Measurements from ENCODE around the gene HOMER2. TPM values are rescaled to one million over a fixed set of nuclear protein-coding genes. Genes with fewer than 3 reads are reported as not detected.
A peak's percentile ranks its signal among the peaks of the same experiment; 100 is the strongest.

Gene HOMER2
- total and polyA plus RNA-seq, 9 of the 15 experiments (the other 6 are each of a cell fraction or from before 2014, with no cell fraction given) = 0.13 to 0.47 (median 0.29) TPM; not detected in 1

GRCh38 chr15:82935382-82935781 is 17.1 kb downstream of the HOMER2 start:
- WGBS (ENCODE audit: insufficient coverage, low coverage, missing lambda C conversion rate) = 0% methylated on average over 1 of the region's 1 CpG
- Histone ChIP-seq H3K27me3 (ENCODE audit: control insufficient read depth in 2 of 2, insufficient read depth in 2 of 2, low read length in 2 of 2) (peaks cover 33 to 77% of the 10 kb centered on the region in 2 experiments), H3K9me1 (ENCODE audit: control insufficient read depth, insufficient read depth, low read length) (no peaks in the 10 kb centered on the region), H3K4me1 (replicated peaks in 1 of 2; ENCODE audit: control insufficient read depth in 2 of 2, insufficient read depth in 2 of 2, low read length in 2 of 2) (no peaks in the 10 kb centered on the region), H3K27ac (ENCODE audit: extremely low read depth, low read depth, low read length) (no peak overlapping the region), H4K20me1 (replicated peaks; ENCODE audit: control insufficient read depth, insufficient read depth, low read length) (no peaks in the 10 kb centered on the region), H3K9me3 (replicated peaks; ENCODE audit: control insufficient read depth, insufficient read depth, low read depth, low read length) (no peaks in the 10 kb centered on the region), H3K4me2 (ENCODE audit: insufficient read depth, low read length) (no peak overlapping the region), H3K36me3 (ENCODE audit: control insufficient read depth, insufficient read depth, low read length) (no peaks in the 10 kb centered on the region), H3K4me3 (no peak overlapping the region), H2AFZ (ENCODE audit: low read depth, low read length) (no peak overlapping the region), H3K79me2 (ENCODE audit: control insufficient read depth, insufficient read depth, low read length) (no peaks in the 10 kb centered on the region), H3K9ac (ENCODE audit: insufficient read depth in 1 of 2, low read depth in 2 of 2, low read length in 2 of 2) (no peak overlapping the region)
- ATAC-seq (peak; percentile 47; the same call in 2 of the 3 replicates), DNase-seq (ENCODE audit: extremely low read depth in 1 of 4, low spot score in 3 of 4) (no peak), FAIRE-seq (no peak)
- ChIA-PET POLR2A (no interaction called here), CTCF (ENCODE audit: low intra/inter-chr PET ratio) (no interaction called here)
- no TSS peak for BruUV-seq (replicated peaks)
- intact Hi-C loops (cut with micrococcal nuclease) (no loop called here), in situ Hi-C loops (cut with MboI) (no loop called here)
- TF ChIP-seq DPF2 (IDR thresholded peaks at IDR 0.05) (no peak), TBL1XR1 (IDR thresholded peaks at IDR 0.05; ENCODE audit: low read length in 2 of 2) (no peak), E2F8 (IDR thresholded peaks at IDR 0.05; ENCODE audit: low read depth, partially characterized antibody) (no peak), BRD9 (IDR thresholded peaks at IDR 0.05; ENCODE audit: low read depth, partially characterized antibody) (no peak), ZBTB40 (IDR thresholded peaks at IDR 0.05) (no peak), ZBTB40 (CRISPR knock-in tag; IDR thresholded peaks at IDR 0.05) (no peak), ESRRB (CRISPR knock-in tag; IDR thresholded peaks at IDR 0.05; ENCODE audit: borderline replicate concordance) (no peak), GABPA (tag; conservative IDR thresholded peaks at IDR 0.05; ENCODE audit: low read depth) (no peak), ZBTB7A (IDR thresholded peaks at IDR 0.05; ENCODE audit: borderline replicate concordance, control insufficient read depth, low read depth, low read length) (no peak), ZNF175 (CRISPR knock-in tag; IDR thresholded peaks at IDR 0.05; ENCODE audit: low read depth) (no peak), ZNF197 (CRISPR knock-in tag; IDR thresholded peaks at IDR 0.05; ENCODE audit: low read depth) (no peak), SMARCC2 (IDR thresholded peaks at IDR 0.05; ENCODE audit: low read depth) (no peak)

Data from K562 (cell line).